GM21447 (cell line): ENCODE results near the gene RNF212.

Source experiments
- ATAC-seq: cut with Tn5 transposase; IDR thresholded peaks from one replicate; pipeline ENCODE4 v1.9.1; 2021; ENCODE audit not compliant: unreplicated experiment

RNF212 gene

DNA sequence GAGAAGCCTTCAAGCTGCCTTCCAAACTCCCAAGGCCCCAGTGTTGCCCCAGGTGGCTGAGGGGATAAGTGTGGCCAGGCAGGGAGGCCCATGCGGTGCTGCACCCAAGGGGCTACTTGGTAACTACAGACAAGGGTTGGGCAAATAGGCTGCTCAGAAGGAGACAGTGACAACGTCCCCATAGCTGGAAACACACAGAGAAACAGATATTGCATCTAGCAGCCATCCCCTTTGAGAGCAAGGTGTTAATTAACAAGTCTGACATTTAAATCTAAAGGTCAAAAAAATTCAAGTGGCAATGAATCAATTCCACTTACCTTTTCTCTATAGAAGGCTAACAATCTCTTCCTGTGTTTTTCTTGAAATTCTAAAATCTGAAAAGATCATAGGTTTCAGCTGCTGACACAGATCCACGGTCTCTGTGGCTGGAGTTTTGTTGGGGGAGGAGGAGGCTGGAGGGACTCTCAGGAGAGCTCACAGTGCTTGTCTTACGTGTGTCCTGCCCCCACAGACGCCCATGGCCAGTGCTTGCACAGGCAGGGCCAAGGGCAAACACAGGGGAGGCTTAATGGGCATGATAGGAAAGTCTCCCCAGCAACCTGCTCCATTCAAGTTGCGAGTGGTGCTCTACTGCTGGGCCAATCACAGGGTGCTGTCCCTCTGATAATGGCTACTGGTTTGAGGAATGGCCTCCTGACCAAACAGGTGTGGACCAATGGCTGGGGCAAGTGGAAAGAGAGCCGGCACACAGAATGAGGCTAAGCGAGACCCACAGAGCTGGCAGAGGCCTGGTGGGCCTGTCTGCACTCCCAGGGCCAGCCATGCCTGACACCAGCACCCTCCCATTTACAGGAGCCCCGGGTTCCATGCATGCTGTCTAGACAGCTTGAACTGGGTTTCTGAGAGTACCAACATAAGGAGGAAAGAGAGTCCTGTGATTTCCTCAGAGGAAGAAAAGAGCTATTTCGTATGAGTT, 22.6 kb downstream of the RNF212 start:
- no peak for ATAC-seq

DNA sequence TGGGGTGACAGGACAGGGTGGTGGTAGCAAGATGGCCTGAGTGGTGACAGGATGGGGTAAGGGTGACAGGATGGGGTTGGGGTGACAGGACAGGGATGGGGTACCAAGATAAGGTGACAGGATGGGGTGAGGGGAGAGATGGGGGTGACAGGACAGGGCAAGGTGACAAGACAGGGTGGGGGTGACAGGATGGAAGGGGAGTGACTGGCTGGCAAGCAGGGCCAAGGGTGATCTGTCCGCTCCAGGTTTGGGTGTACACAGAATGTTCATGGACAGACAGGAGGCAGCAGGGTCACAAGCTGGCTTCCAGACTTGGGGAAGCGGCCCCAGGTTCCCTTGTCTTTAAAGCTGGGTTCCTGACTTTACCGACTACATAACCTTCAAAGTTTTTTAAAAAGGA, 23.3 kb downstream of the RNF212 start:
- no peak for ATAC-seq

DNA sequence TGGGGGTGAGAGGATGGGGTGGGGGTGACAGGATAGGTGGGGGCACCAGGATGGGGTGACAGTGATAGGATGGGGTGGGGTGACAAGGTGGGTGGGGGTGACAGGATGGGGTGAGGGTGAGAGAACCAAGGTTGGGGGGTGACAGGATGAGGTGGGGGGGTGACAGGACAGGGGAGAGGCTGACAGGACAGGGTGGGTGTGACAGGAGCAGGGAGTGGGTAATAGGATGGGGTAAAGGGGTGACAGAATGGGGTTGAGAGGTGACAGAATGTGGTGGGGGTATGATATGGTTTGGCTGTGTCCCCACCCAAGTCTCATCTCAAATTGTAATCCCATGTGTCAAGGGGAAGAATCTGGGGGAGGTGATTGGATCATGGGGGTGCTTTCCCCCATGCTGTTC, 26.0 kb downstream of the RNF212 start:
- ATAC-seq = no peak

DNA sequence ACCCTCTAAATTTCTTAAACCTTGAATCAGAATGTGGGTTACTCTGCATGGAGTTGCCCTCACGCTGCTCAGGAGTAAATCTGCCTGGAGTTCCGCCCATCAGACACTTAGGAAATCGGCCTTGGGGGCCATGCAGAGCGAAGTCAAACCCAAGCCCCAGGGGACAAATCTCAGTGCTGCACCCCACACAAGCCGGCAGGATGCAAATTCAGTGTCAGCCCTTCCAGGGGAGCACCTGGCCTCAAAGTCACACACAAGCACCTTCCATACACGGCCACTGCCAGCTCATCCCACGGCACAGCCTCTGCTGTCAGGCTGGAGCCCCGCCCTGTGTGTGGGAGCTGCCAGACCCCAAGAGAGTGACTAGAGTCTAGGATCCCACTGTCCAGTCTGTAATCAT, 27.4 kb downstream of the RNF212 start:
- ATAC-seq = no peak

DNA sequence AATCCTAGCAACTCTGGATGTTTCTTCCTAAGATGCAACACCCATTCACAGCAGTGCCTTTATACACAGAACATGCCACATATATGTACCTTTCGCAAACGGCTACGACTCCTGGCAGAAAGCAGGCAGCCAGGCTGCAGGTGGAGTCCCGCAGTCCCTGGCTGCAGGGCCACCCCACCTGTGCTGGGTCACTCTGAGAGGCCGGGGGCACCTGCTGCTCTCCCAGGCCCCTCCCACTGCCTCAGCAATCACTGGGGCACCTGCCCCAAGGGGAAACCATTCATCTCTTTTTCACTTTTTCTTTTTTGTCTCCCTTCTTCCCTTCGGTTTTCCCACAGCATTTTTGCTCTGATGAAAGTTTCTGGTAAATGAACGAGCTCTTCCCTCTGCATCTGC, 28.0 kb downstream of the RNF212 start:
- ATAC-seq = no peak

DNA sequence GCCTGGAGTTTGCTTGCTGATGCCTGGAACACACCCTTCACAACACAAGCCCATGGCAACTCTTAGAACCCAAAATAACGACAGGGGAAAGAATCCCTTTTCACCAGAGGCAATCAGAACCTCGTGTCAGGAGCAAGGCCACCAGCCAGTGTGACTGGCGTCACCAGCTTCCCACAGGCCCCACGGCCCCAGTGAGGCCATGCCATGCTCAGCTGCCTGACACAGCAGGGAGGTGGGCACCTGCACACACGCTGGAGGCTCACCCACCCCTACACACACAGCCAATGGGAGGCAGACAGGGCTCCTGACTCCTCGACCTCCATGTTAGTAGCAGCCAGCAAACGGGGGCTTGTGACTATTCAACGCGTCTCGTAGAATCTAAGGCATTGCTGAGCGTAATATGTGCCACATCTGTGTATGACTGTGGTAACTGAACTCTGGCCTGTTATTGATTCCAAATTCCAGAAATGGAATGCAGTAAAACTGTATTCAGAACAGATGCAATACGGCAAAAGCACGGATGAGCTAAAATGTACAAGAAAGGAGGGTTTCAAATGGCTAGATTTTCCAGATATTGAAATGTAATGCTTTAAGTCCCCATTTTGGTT, 28.5 kb downstream of the RNF212 start:
- no peak for ATAC-seq

DNA sequence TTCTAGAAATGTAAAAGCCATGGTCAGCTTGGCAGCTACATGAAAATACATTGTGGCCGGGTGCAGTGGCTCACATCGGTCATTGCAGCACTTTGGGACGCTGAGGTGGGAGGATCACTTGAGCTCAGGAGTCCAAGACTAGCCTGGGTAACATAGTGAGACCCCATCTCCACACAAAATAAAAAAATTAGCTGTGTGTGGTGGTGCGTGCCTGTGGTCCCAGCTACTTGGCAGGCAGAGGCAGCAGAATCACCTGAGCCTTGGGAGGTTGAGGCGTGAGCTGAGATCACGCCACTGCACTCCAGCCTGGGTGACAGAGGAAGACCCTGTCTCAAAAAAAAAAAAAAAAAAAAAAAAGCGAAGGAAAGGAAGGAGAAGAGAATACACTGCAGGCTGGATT, 29.0 kb downstream of the RNF212 start:
- ATAC-seq = no peak

DNA sequence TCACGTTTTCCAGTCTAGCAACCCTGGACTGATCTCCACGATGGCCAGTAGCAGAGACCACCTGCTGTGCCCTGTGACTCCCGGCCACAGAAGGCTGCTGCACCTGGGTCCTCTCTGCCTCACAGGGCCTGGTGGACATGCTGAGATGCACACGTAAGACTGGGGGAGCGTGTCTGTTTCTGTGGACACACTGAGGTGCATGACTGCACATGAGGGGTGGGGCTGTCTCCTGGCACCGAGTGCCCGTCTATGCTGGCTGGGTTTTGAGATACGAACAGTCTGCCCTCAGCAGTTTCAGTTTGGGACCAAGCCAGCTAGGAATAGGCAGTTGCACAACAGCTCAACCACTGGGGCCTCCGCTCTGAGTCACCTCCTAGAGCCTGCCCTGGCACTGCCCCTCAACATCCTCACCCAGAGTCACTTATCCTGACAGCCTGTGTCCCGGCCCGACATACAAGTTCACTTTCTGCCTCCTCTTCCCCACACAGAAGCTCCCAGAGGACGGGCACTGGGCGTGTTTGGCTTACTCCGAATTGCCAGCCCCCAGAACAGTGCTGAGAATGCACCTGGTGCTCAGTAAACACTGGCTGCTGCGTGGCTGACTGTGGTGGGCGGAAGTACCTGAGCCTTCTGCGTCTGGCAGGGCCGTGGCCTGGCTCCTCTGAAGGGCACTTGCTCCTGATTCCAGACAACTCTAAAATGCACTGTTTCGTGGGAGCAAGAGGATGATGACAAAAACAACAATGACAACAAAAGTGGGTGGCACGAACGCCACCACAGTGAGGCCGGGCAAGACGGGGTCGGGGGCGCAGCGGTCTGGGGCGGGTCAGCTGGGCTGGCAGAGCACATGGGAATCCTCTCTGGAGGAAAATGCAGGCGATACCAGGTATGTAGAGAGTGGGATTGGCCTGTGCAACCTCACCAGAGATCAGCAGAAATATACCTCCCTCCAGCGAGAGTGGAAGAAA, 30.9 kb downstream of the RNF212 start:
- ATAC-seq = no peak

DNA sequence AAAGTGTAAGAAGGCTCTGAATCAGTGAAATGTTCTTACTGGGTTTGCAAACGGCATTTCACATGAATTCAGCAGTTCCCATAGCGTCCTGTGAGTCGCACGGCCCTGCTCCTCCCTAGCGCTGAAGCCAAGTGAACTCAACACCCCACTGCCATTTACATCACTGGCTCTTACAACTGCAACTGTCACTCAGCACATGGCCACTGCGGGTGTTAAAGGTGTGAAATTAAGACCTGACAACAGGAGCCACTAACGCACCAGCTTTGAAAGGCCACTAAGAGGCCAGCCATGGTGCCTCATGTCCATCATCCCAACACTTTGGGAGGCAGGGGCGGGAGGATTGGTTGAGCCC, 31.7 kb downstream of the RNF212 start:
- no peak for ATAC-seq

DNA sequence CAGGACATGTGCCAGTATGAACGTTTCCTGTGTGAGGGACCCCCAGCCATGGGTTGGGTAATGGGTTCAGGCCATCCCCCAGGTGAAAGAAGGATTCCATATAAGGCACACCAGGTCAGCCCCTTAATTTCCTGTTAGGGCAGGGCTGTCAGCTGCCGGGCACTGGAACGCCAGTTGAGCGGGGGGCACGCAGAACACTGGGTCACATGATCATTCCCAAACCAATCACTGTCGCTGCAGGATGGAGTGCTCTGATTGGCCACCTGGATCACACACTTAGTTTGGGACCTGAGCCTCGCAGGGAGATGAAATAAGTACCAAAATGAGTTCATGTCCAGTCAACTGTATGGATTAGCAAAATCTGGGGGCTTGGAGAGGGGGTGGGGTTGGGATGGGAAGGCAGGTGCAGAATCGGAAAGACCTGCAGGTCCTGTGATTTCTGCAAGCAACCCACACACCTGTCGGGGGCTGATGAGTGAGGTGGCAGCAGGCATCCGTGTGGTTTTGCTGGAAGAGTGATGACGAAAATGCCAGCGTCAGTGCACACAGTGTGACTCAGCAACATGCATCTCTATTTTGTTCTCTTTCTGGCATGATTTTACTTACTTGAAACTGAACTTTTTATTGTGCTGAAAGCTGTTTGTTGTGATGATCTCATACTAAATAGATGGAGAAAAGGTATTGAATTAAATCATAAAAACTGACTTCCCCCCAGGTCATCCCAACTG, 32.2 kb downstream of the RNF212 start:
- no peak for ATAC-seq

DNA sequence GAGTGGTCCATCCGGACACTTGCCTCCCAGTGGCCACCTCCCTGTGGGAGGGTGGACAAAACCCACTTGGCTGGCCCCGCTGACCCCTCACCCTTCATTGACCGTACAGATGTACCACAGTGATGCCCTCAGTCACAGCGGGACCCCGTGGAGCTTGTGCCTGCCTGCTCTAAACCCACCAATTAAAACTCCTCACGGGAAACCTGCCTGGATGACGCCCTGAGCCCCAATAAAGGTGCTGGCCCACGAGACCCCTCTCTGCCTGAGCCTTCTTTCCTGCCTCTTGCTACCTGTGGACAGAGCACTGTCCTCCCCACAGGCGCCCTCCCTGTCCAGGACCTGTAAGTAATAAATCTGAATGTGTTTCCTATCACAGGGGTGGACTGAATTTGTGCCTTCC, 32.9 kb downstream of the RNF212 start:
- no peak for ATAC-seq

DNA sequence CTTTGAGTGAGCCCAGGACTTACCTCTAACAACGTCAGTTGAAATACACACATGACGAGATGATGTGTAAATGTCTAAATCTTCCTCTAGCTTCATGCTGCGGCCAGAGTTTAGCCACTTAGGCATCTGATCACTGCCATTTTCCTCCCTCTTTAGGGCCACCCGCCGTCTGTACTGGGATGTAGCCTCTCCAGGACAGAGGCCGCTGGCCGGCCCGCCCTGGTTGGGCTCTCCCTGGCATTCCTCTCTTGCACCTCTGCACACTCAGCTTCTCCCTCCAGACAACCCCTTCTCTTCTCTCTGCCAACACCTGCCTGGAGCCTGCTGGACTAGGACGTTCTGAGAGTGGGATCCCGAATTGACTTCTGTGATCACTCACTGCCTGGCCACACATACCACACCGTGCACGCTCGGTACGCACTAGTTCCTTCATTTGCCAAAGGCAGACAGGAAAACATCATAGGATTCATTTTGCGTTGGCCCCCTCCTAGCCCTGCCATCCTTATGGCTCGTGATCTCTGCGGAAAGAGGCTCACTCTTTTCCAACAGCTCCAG, 33.6 kb downstream of the RNF212 start:
- ATAC-seq = no peak

DNA sequence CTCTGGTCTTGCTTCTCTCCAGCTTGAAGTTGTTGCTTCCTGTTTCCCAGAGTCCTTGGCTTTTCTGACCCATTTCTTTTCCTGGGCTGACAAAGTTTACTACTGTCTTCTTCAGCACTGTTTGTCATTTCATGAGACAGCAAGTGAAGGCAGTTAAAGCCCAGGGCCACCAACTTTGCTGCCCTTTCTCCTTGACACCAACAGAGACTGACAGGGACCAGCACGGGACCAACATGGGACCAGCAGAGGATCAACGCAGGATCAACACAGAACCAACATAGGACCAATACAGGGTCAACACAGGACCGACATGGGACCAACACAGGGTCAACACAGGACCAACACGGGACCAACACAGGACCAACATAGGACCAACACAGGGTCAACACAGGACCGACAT, 34.9 kb downstream of the RNF212 start:
- ATAC-seq = no peak

DNA sequence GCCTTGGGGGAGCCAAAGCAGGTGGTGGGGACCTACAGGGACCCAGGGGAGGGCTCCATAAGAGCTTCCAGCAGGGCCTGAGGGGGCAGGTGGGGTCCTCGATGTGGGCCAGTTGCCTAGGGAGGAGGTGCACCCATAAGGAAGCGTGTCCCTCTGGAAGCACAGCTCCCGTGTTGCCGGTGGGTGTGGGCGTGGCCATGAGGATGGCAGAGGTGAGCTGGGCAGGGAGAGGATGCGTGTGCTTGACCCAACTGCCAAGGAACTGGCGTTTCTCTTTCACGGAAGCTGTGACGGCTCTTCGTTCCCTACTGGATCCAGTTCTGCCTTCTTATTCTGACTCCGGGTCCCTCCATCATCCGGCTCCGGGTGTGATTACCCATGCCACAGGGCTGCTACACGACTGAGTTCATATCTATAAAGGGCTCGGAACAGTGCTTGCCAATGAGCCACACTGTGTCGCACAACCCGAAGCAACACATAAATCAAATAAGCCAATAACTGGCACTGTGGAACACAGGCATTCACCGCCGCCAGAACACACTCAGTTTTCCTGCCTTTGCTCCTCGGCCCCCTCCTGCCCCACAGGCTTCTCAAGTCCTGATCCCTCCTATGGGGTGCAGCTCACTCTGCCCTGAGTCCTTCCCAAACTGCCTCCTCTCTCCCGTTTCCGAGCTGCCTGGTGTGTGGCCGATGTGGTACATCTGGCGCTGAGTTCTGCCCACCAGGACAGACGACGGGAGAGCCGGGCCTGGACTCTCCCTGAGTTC, 35.5 kb downstream of the RNF212 start:
- ATAC-seq = no peak

DNA sequence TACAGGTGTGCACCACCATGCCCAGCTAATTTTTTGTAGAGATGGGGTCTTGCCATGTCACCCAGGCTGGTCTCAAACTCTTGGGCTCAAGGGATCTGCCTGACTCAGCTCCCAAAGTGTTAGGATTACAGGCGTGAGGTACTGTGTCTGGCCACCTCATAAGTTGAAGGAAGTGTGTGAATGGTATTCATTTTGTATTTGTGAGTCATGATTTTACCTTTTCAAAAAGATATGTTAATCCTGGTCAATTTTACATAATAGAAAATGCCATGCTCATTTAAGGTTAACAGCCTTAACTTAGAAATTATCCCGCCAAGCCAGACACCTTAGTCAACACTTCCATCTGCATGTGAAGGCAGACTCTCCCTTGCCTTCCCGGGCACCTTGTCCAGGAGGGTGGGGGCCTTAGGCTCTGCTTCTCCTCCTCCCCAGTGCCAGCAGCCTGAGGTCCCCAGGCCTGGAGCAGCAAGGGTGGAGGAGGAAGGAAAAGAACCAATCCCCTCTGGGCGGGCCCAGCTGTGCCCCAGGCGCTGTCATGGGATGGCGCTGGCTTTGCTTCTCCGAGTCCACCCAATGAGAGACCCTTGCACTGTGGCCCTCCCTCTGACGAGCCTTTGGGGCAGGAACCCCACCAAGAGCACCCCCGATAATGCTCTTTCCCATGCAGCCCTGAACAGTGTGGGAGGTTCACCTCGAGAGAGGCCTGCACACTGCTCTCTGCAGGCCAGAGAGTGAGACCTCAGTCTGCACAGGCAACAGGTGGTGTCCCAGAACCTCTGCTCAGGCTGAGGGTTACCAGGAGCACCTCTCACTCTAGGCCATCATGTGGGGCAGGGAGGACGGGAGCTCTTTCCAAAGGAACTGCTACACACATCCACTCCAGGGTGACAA, 37.3 kb downstream of the RNF212 start:
- ATAC-seq = no peak

DNA sequence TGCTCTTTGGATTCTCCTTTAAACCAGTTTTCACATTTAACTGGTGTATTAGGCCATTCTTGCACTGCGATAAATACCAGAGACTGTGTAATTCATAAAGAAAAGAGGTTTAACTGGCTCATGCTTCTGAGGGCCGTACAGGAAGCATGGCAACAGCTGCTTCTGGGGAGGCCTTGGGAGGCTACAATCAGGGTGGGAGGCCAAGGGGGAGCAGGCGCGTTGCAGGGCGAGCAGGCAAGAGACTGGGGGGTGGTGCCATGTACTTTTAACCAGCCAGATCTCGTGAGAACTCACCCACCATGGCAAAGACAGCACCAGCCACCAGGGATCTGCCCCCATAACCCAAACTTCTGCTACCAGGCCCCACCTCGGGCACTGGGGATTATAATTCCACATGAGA, 38.1 kb downstream of the RNF212 start:
- ATAC-seq = no peak

DNA sequence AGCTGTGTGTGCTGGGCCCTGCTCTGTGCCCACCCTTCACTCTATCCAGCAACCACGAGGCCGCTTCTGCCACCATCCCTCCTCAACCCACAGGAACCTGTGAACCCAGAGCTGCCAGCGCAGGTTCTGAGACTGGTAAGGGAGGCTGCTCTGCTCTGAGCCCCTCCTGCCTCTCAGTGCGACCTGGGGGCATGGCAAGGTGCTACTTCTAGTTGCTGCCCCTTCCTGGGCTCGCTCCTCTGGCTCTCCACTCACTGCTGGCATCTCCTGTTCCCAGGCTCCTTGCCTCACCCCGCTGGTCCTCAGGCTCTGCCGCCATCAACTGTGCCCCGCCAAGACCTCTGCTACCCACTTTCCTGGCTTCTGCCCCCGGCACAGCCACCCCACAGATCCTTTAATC, 39.3 kb downstream of the RNF212 start:
- no peak for ATAC-seq

DNA sequence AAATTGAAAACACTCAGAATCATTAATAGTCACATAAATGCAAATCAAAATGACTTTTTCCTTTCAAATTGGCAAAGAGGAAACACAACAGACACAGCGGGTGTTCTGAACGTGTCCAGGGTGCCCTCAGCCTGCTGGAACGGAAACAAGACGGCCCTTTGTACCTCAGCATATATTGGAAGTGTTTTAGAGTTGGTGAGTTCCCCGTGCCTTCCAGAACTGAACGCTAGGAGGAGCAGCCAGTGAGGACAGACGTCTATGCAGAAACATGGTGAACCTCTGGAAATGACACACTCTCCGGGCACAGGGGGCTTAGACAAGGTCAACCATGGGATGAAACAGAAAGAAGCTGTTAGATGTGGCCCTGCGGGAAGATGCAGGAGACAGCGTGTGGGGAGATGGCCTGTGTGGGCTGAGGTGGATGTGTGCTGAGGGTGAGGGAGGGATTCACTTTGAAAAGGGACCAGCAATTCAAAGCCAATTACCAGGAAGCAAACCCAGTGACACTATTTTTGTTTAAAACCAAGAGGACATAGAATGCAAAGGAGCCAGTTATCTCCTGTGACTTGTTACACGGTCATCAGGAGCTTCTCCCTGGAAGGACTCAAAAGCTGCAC, 40.4 kb downstream of the RNF212 start:
- no peak for ATAC-seq
